MCF 10A (cell line): ENCODE data around the gene B4GALT3. TPM values are rescaled to one million over a fixed set of nuclear protein-coding genes. Genes with fewer than 3 reads are reported as not detected.

Source experiments
- BruUV-seq: library from RNA; stranded (reverse); fragments of 400-500 nt; replicated peaks from 2 replicates; lab custom pipeline; 2021; lab: Mats Ljungman, UMichigan
- CTCF ChIA-PET: fragments of 300-600 bp; sonication (Branson Sonifier 250); formaldehyde crosslinking; extraction: SDS; loops from one replicate; lab custom pipeline; 2021; ENCODE audit warnings: antibody characterized with exemption, inconsistent platforms; lab: Yijun Ruan, JAX
- POLR2A ChIA-PET: fragments of 300-600, 350-650 bp; sonication (Branson Sonifier 250); formaldehyde crosslinking; extraction: SDS; loops from one replicate; lab custom pipeline; 2020; ENCODE audit warnings: antibody characterized with exemption, inconsistent platforms; lab: Yijun Ruan, JAX
- DNase-seq: peaks from one replicate; pipeline ENCODE4 v3.0.0-alpha.2; 2018; ENCODE audit not compliant: unreplicated experiment
- H3K27ac Mint-ChIP-seq: one replicate; pipeline ENCODE4 v1.8.0; 2022; ENCODE audit warnings: mild to moderate bottlenecking, low read depth, mixed read lengths; ENCODE audit not compliant: unreplicated experiment
- H3K27me3 Mint-ChIP-seq: one replicate; pipeline ENCODE4 v1.8.0; 2022; ENCODE audit warnings: mixed read lengths; ENCODE audit not compliant: insufficient read depth, unreplicated experiment
- H3K36me3 Mint-ChIP-seq: one replicate; pipeline ENCODE4 v1.8.0; 2022; ENCODE audit warnings: mild to moderate bottlenecking, moderate library complexity, mixed read lengths; ENCODE audit not compliant: insufficient read depth, unreplicated experiment
- H3K4me1 Mint-ChIP-seq: one replicate; pipeline ENCODE4 v1.8.0; 2022; ENCODE audit warnings: mixed read lengths; ENCODE audit not compliant: insufficient read depth, unreplicated experiment
- H3K4me3 Mint-ChIP-seq: one replicate; pipeline ENCODE4 v1.8.0; 2022; ENCODE audit warnings: mild to moderate bottlenecking, moderate library complexity, mixed read lengths; ENCODE audit not compliant: unreplicated experiment
- H3K9me3 Mint-ChIP-seq: one replicate; pipeline ENCODE4 v1.8.0; 2022; ENCODE audit warnings: mixed read lengths; ENCODE audit not compliant: unreplicated experiment
- CTCF ChIP-seq: fragments of 200-600 bp; IDR thresholded peaks from one replicate; pipeline ENCODE4 v1.8.0; 2022; ENCODE audit warnings: antibody characterized with exemption, mild to moderate bottlenecking; ENCODE audit not compliant: unreplicated experiment
- intact Hi-C: fragments of 100-400 bp; cut with micrococcal nuclease; formaldehyde crosslinking; loops from 2 replicates; pipeline ENCODE4 v1.14.1; 2022
- total RNA-seq: library from RNA; stranded (reverse); gene quantifications from 2 replicates; pipeline ENCODE4 v1.2.3, GENCODE V29; 2022

B4GALT3 gene
- total RNA-seq, 1 experiment from 2014 or later, result 51.7 TPM

GRCh38 chr1:161165742-161166668 is 11.3 kb downstream of the B4GALT3 start, which contains the start of gene PPOX:
PPOX (plus strand) TSS chr1:161166426; CDS start chr1:161166848, 422 bp downstream.
- CTCF ChIA-PET, result interaction anchor here (0.6 to 4.9 kb wide), 40 partner anchors 9 to 1373 kb away, joined by 3 to 56 read pairs (median 4); partner anchors contain the start of genes ADAMTS4, APOA2, B4GALT3 and NDUFS2
- POLR2A ChIA-PET, result interaction anchor here (0.6 to 5.5 kb wide), 30 partner anchors 9 to 225 kb away, joined by 3 to 101 read pairs (median 6); partner anchors contain the start of genes B4GALT3, DEDD, F11R and NDUFS2
- Mint-ChIP-seq H3K4me1 (peaks cover 47% of the 10 kb centered on the region), H3K36me3 (peaks cover 65% of the 10 kb centered on the region), H3K4me3 (peak within 1 kb of the TSS; percentile 98), H3K9me3 (no peaks in the 10 kb centered on the region), H3K27me3 (no peaks in the 10 kb centered on the region), H3K27ac (peak within 1 kb of the TSS; percentile 100)
- TF ChIP-seq CTCF, result peak; percentile 36
- TSS peak; percentile 93 for BruUV-seq
- intact Hi-C loops, result loop anchor here (1.0 to 2.0 kb wide), 3 partner anchors 11 to 47 kb away; partner anchors contain the start of genes B4GALT3, NDUFS2, NIT1 and PFDN2
- DNase-seq, result peak; percentile 100

GRCh38 chr1:161164901-161165610 is 12.3 kb downstream of the B4GALT3 start:
- no TSS peak for BruUV-seq
- peaks cover 51% of the 10 kb centered on the region for H3K4me1 Mint-ChIP-seq
- DNase-seq, result no peak
- no peaks in the 10 kb centered on the region for H3K27me3 Mint-ChIP-seq
- POLR2A ChIA-PET, result interaction anchor here (0.6 to 5.5 kb wide), 24 partner anchors 8 to 226 kb away, joined by 3 to 101 read pairs (median 7); partner anchors contain the start of genes B4GALT3, DEDD, F11R and NDUFS2
- no peak for TF ChIP-seq CTCF
- peak overlapping the region; percentile 100 for H3K27ac Mint-ChIP-seq
- H3K4me3 Mint-ChIP-seq, result peak overlapping the region; percentile 98
- H3K9me3 Mint-ChIP-seq, result no peaks in the 10 kb centered on the region
- H3K36me3 Mint-ChIP-seq, result peaks cover 57% of the 10 kb centered on the region
- intact Hi-C loops, result no loop called here
- CTCF ChIA-PET, result interaction anchor here (0.5 to 4.9 kb wide), 28 partner anchors 8 to 1374 kb away, joined by 3 to 56 read pairs (median 5); partner anchors contain the start of genes ADAMTS4, B4GALT3, NDUFS2 and TOMM40L

GRCh38 chr1:161163793-161164192 is 13.5 kb downstream of the B4GALT3 start:
- ChIA-PET CTCF (interaction anchor here (0.6 to 4.9 kb wide), 6 partner anchors 17 to 218 kb away, joined by 4 to 56 read pairs (median 22); partner anchors contain the start of genes NDUFS2 and TOMM40L), POLR2A (interaction anchor here (3.9 to 5.3 kb wide), 4 partner anchors 10 to 47 kb away, joined by 51 to 77 read pairs (median 64); partner anchors contain the start of genes DEDD, NDUFS2, NIT1 and PFDN2)
- Mint-ChIP-seq H3K27me3 (no peaks in the 10 kb centered on the region), H3K36me3 (peaks cover 51% of the 10 kb centered on the region), H3K4me1 (peaks cover 58% of the 10 kb centered on the region), H3K4me3 (no peak overlapping the region), H3K9me3 (no peaks in the 10 kb centered on the region), H3K27ac (peak overlapping the region; percentile 100)
- no peak for DNase-seq
- BruUV-seq, result no TSS peak
- no peak for TF ChIP-seq CTCF
- intact Hi-C loops, result no loop called here
